ENCODE measurements around the gene UGT2B10.

- TF ChIP-seq POLR2AphosphoS5 (IDR thresholded peaks at IDR 0.05; ENCODE audit: borderline replicate concordance, low read depth, low read length): no peak
- no peak for TF ChIP-seq EZH2 (IDR thresholded peaks at IDR 0.05)
- TF ChIP-seq FOXP2 (optimal IDR thresholded peaks at IDR 0.05; ENCODE audit: control extremely low read depth, extremely low read length, insufficient read depth): no peak
Measured at GRCh38 chr4:68864438-68865187, 48.8 kb downstream of the UGT2B10 start.

Measured in SK-N-MC (cell line).